Amniotic epithelial cell (primary cell): ENCODE measurements around the gene ZNF567.
A peak's percentile ranks its signal among the peaks of the same experiment; 100 is the strongest.
"Not testable (repeated sequence)": the region's sequence is repeated elsewhere in the genome, so short reads cannot be mapped to it uniquely, and the experiment has no call there.

Experiments
- DNase-seq: peaks from one replicate; pipeline ENCODE4 v3.0.0-alpha.2; 2010; ENCODE audit warnings: low read depth

ZNF567 gene

DNA sequence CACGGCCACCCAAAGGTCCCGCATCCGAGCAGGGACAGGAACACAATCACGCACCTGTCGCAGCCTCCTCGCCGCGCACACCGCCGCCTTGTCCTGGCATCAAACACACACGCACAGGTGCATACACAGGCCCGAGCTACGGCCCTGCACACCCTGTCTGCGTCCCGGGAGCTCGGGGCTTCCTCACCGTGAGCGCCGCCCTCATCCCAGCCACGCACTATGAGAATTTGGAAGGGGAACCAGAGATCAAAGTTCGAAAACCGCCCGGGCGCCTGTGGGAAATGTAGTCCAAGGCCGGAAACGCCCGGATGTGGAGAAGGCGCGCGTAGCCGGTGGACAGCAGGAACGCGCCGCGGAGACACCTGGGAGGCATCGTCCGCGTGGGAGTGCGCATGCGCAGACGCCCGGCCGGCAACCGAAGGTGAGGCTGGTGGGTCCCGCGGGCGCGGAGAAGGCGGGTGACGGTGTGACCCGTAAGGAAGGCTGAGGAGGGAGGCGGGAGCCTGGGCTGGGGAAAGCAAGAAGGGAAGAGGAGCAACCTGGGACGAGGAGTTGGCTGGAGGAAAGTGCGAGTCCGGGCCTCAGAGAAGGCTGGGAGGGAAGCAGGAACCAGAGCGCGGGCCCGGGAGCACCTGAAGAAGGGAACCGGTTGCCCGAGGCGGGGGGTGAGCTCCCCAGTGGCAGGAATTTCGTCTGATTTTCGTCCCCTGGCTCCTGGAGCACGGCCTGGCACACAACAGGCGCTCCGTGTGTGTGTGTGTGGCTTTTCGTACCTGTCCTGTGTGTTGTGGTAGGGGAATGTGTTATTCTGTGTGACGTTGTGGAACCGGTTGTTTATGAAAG is at the start of gene ZNF567:
Gene ZNF567, plus strand, starts transcription at position 399 of the 843 bp plus-strand sequence. CDS start 7,256 bp downstream, outside the sequence.
- peak; percentile 91 for DNase-seq

DNA sequence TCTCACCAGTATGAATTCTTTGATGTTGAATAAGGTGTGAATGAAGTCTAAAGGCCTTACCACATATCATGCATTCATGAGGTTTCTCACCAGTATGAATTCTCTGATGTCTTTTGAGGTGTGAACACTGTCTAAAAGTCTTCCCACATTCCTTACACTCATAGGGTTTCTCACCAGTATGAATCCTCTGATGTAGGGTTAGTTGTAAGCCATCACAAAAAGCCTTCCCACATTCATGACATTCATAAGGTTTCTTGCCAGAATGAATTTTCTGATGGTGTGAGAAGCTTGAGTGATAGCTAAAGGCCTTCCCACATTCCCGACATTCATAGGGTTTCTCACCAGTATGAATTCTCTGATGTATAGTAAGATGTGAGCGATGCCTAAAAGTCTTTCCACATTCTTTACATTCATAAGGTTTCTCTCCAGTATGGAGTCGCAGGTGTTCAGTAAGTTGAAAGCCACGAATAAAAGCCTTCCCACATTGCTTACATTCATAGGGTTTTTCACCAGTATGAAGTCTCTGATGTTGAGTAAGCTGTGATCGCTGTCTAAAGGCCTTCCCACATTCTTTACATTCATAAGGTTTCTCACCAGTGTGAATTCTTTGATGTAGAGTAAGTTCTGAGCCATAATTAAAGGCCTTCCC is 48.4 kb upstream of the ZNF567 start:
- DNase-seq: peak; percentile 15

DNA sequence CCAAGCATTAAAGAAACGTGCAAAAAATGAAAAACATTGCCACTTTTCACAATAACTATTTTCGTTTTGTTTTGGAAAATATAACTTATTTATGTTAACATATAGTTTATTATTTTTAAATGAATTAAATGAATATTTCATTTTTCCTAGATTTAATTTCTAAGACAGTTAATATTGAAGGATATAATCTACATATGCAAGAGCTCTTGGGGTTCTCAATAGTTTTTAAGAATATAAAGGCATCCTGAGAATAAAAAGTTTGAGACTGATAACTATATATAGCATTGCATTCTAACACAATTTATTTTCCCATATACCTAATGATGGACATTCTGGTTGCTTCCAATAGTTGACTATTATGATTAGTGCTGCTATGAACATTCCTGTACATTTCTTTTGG is 40.7 kb upstream of the ZNF567 start:
- no peak for DNase-seq

DNA sequence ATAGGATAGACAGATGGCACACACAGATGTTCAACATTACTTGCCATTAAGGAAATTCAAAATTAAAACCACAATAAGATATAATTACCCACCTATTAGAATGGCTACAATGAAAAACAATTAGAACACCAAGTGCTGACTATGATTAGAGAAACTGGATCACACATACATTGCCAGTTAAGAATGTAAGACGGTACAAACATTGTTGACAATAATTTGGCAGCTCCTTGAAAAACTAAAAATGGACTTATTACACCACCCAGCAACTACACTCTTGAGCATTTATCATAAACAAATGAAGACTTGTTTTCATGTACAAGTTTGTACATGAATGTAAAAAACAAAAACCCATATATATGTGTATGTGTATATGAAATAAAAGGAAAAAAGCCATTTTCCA is 34.5 kb upstream of the ZNF567 start:
- no peak for DNase-seq

DNA sequence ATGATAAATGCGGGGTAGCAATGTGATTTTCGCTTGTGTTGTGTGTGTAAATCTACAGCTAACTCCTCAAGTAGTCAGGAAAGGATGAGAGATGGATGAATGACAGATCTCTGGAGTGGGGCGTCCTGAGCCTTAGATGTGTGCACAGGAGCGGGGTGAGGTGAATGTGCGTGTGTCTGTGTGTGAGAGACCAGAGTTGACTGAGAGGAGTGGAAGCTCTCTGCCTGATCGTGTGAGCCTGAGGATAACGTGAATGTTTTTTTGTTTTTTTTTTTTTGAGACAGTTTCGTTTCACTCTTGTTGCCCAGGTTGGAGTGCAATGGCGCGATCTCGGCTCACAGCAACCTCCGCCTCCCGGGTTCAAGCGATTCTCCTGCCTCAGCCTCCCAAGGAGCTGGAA is 21.6 kb upstream of the ZNF567 start:
- DNase-seq: no peak

DNA sequence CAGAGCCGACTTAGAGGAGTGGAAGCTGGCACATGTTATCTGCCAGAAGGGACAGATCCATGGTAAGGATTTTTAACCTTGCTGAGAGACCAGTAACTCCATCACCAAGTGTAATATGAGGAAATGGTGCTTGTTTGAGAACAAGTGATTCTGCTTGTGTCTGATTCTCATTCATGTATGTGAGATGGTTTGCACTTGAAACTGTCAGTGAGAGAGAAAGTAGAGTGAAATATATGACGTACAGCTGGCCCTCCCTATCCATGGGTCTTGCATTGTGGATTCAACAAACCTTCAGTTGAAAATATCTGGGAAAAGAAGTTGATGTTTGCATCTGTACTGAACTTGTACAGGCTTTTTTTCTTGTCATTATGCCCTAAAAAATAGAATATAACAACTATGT is 18.8 kb upstream of the ZNF567 start:
- DNase-seq: no peak

DNA sequence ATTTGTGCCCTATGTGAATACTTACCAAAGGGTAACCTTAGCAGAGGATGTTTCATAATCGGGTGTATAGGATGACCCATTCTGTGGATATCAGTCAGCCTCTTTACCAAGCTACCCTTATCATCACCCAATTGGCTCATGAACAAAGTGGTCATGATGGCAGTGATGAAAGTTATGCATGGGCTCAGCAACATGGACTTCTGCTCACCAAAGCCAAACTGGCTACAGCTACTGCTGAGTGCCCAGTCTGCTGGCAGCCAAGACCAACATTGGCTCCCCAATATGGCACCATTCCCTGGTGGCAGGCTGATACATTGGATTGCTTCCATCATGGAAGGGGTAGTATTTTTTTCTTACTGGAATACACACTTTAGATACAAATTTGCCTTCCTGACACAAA is 15.0 kb upstream of the ZNF567 start:
- no peak for DNase-seq

DNA sequence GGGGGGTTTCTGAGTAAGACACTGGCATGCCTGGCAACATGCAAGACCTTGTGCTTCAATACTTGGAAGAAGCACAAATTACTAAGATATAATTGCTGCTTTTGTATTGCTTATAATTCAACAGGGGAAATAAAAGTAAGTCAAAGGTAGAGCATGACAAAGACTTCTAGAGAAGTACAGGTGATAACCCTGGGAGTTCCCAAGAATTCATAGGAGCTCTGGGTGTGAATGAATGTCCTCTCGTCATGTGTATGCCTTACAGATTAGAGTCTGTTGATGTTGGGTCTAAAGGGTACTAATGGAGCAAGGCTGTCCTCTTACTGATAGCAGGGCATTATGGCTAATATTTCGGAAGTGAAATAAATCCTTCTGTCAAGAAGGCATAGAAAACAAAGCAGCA is 13.2 kb upstream of the ZNF567 start:
- no peak for DNase-seq

DNA sequence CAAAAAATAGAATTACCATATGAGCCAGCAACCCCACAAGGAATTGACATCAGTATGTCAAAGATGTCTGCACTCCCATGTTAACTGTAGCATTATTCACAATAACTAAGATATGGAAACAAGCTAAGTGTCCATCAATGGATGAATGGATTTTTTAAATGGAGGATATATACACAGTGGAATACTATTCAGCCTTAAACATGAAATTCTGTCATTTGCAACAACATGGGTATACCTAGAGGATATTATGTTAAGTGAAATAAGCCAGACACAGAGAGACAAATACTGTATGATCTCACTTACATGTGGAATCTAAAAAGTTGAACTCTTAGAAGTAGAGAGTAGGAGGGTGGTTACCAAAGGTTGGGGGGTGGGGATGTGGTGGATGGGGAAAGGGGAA is 8.0 kb upstream of the ZNF567 start:
- no peak for DNase-seq

DNA sequence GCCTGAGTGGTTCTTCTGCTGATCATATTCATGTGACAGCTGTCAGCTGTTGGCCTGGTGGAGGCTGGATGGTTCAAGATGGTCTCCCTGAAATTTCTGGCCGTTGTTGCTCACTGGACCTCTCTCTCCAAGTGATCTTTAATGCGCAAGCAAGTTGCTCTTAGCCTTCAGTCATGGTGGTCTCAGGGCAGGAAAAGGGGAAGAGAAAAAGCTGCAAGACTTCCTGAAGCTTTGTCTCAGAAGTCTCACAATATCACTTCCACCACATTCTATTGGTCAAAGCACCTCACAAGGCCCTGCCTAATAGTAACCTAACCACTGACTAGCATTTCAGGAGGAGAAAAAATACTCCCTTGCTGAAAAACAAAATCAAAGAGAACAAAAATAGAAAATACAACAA is 1.6 kb upstream of the ZNF567 start:
- no peak for DNase-seq

DNA sequence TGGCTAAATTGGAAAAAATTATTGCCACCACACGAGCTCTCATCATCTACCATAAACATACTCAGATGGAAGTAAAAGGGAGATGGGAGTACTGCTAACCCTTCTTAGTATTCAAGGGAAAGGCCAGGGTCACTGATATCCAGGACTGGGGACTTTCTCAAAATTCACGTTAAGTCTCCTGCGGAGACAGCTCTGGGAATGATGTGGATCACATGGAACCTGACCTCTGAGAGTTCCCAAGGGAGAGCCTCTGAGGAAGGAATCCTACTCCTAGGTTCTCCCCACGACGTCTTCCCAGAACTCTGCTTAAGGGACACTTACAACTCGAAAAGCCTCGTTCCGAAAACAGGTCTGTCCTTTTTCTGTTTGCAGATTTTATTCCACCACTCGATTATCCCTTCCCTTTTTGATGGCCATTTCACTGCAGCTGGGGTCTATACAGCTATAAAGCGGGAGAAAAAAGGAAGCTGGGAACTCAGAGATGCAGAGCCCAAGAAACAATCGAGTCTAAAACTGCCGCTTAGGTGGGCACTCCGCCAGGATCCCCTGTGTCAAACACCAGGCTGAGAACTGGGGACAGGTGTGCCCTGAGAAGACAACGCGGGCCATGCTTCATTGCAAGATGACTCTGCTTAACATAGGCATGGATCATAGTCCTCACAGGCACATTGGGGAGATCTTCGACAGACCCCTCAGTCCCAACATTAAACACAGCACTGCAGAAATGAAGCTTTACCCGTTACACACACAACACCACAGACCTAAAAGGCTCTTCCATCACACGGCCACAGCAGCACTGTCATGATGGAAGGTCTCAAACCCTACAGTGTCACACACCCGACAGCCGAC is 823 bp upstream of the ZNF567 start:
- DNase-seq: peak; percentile 9

DNA sequence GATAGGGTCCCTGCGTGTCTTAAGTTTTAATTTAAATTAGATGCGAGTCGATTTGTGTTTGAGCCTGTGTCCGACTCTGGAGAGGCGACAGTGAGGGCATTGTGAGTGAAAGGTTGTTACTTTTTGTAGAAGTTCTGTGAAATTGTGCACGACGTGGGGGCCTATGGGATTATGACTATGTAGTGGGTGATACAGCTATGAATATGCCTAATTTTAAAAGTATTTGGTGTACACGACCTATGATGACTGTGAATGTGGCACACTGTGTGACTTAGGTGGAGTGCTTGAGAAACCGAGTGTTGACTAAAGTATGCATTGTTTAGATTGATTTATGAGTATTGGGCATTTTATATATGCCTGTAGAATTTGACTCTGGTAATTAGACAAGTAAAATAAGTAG is 646 bp downstream of the ZNF567 start:
- DNase-seq: no peak

DNA sequence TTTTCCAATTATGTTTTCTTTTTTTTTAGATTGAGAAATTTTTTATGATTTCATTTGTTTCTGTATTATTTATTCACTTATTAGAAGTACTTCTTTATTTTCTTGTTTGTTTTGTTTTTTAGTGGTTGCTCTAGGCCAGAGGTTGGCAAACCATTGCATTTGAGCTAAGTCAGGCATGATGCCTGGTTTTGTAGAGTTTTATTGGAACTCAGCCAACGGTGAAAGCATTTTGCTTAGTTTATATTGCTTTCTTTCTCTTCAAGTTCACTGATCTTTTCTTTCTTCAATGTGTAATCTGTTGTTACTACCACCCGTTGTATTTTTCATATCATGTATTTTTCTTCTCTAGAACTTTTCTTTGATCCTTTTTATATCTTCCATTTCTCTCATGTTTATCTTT is 19.7 kb downstream of the ZNF567 start:
- no peak for DNase-seq

DNA sequence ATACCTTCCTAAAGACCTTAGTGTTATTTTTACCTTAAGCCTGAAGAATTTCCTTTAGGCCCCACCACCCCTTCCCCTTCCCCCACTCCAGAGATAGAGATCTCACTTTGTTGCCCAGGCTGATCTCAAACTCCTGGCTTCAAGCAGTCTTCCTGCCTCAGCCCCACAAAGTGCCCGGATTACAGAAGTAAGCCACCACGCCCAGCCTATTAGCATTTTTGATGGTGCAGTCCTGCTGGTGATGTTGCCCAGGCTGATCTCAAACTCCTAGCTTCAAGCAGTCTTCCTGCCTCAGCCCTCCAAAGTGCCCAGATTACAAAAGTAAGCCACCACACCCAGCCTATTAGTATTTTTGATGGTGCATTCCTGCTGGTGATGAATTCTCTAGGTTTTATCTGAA is 22.0 kb downstream of the ZNF567 start:
- no peak for DNase-seq

DNA sequence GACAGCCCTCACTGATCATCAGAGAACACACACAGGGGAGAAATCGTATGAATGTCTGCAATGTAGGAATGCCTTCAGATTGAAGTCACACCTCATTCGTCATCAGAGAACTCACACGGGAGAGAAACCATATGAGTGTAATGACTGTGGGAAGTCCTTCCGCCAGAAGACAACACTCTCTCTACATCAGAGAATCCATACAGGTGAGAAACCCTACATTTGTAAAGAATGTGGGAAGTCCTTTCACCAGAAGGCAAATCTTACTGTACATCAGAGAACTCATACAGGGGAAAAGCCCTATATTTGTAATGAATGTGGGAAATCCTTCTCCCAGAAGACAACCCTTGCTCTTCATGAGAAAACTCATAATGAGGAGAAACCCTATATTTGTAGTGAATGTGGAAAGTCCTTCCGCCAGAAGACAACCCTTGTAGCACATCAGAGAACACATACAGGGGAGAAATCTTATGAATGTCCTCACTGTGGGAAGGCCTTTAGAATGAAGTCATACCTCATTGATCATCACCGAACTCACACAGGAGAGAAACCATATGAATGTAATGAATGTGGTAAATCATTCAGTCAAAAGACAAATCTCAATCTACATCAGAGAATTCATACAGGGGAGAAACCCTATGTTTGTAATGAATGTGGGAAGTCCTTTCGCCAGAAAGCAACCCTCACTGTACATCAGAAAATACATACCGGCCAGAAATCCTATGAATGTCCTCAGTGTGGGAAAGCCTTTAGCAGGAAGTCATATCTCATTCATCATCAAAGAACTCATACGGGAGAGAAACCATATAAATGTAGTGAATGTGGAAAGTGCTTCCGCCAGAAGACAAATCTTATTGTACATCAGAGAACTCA is 32.5 kb downstream of the ZNF567 start:
- peak; percentile 31 for DNase-seq

DNA sequence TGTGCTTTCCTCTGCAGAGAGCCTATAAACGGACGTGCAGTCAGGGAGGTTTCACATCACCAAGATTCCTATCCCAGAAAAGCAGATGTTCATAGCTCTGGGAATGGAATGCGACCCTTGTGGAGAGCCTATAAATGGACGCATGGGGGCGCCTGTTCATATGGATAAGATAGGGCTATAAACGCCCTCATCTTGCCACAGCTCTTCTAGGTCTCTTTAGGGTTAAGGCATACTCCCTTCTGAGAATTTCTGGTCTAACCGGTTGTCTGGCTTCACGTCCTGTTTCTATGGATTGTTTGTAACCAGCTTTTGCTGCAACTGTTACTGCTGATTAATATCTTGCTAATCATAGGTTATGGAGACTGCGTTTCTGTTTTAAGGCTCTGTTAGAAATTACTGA is 48.8 kb downstream of the ZNF567 start:
- DNase-seq: not testable (repeated sequence)

DNA sequence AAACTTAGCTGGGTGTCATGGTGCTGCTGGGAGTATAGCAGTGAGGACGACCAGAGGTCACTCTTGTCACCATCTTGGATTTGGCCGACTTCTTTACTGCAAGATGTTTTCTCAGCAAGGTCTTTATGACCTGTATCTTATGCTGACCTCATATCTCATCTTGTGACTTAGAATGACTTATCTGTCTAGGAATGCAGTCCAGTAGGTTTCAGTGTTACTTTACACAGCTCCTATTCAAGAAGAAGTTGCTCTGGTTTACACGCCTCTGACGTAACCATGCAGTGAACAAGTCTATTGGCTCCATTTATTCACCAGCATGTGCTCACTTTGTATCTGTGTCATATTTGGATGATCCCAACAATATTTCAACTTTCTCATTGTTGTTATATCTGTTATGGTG is 58.5 kb downstream of the ZNF567 start:
- no peak for DNase-seq

DNA sequence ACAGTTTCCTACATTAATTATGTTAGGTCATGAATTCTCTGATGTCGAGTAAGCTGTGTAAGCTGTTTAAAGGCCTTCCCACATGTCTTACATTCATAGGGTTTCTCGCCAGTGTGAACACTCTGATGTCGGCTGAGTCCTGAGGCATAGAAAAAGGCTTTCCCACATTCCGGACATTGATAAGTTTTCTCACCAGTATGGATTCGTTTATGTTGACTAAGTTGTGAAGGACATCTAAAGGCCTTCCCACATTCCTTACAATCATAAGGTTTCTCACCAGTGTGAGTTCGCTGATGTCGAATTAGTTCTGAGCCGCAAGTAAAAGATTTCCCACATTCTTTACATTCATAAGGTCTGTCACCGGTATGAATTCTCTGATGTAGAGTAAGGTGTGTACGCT is 60.3 kb downstream of the ZNF567 start:
- no peak for DNase-seq

DNA sequence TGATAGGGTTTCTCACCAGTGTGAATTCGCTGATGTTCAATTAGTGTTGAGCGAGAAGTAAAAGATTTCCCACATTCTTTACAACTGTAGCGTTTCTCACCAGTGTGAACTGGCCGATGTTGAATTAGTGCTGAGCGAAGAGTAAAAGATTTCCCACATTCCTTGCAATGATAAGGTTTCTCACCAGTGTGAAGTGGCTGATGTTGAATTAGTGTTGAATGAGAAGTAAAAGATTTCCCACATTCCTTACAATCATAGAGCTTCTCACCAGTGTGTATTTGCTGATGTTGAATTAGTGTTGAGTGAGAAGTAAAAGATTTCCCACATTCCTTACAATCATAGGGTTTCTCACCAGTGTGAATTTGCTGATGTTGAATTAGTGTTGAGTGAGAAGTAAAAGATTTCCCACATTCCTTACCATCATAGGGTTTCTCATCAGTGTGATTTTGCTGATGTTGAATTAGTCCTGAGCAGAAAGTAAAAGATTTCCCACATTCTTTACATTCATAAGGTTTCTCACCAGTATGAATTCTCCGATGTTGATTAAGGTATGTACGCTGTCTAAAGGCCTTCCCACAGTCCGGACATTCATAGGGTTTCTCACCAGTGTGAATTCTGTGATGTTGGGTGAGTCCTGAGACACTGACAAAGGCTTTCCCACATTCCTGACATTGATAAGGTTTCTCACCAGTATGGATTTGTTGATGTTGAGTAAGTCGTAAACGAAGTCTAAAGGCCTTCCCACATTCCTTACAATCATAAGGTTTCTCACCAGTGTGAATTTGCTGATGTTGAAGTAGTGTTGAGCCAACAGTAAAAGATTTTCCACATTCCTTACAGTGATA is 61.2 kb downstream of the ZNF567 start:
- DNase-seq: no peak

DNA sequence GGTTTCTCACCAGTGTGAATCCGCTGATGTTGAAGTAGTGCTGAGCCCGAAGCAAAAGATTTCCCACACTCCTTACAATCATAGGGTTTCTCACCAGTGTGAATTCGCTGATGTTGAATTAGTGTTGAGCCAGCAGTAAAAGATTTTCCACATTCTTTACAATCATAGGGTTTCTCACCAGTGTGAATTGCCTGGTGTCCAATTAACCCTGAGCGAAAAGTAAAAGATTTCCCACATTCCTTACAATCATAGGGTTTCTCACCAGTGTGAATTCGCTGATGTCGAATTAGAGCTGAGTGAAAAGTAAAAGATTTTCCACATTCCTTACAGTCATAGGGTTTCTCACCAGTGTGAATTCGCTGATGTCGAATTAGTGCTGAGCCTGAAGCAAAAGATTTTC is 62.2 kb downstream of the ZNF567 start:
- not testable (repeated sequence) for DNase-seq
